Endothelial cell (in vitro differentiated cells): Measurements from ENCODE around the gene PRKAG2. TPM values are rescaled to one million over a fixed set of nuclear protein-coding genes. Genes with fewer than 3 reads are reported as not detected.

ENCODE experiments used
- DNase-seq: peaks from one replicate; pipeline ENCODE4 v3.0.0; 2021; ENCODE audit warnings: low spot score
- H3K27ac Mint-ChIP-seq: one replicate; pipeline ENCODE4 v1.8.0; 2021; ENCODE audit warnings: mixed read lengths, inconsistent platforms; ENCODE audit not compliant: unreplicated experiment
- H3K27me3 Mint-ChIP-seq: one replicate; pipeline ENCODE4 v1.8.0; 2021; ENCODE audit warnings: mild to moderate bottlenecking, moderate library complexity, mixed read lengths, inconsistent platforms; ENCODE audit not compliant: unreplicated experiment
- H3K36me3 Mint-ChIP-seq: one replicate; pipeline ENCODE4 v1.8.0; 2021; ENCODE audit warnings: mild to moderate bottlenecking, low read depth, mixed read lengths, inconsistent platforms; ENCODE audit not compliant: unreplicated experiment
- H3K4me1 Mint-ChIP-seq: one replicate; pipeline ENCODE4 v1.8.0; 2021; ENCODE audit warnings: mild to moderate bottlenecking, mixed read lengths, inconsistent platforms; ENCODE audit not compliant: unreplicated experiment
- H3K4me3 Mint-ChIP-seq: one replicate; pipeline ENCODE4 v1.8.0; 2021; ENCODE audit warnings: mild to moderate bottlenecking, mixed read lengths, inconsistent platforms; ENCODE audit not compliant: unreplicated experiment
- H3K9me3 Mint-ChIP-seq: one replicate; pipeline ENCODE4 v1.8.0; 2021; ENCODE audit warnings: mixed read lengths, inconsistent platforms; ENCODE audit not compliant: unreplicated experiment
- total RNA-seq: library from RNA; stranded (reverse); fragmentation: NEBNext Ultra II Directional; extraction: Animal tissue kit (Norgen Biotek cat#: 25700); gene quantifications from one replicate; pipeline ENCODE4 v1.2.1, GENCODE V29; 2021; ENCODE audit not compliant: unreplicated experiment
- TF ChIP-seq, protein P1 (sequence below): fragments of 200-600 bp; sonication (generic); IDR thresholded peaks from one replicate; pipeline ENCODE4 v1.5.0; 2021; ENCODE audit warnings: antibody characterized with exemption; ENCODE audit not compliant: unreplicated experiment

PRKAG2 gene
- total RNA-seq, 1 donor from 2014 or later, result 16.0 TPM

DNA sequence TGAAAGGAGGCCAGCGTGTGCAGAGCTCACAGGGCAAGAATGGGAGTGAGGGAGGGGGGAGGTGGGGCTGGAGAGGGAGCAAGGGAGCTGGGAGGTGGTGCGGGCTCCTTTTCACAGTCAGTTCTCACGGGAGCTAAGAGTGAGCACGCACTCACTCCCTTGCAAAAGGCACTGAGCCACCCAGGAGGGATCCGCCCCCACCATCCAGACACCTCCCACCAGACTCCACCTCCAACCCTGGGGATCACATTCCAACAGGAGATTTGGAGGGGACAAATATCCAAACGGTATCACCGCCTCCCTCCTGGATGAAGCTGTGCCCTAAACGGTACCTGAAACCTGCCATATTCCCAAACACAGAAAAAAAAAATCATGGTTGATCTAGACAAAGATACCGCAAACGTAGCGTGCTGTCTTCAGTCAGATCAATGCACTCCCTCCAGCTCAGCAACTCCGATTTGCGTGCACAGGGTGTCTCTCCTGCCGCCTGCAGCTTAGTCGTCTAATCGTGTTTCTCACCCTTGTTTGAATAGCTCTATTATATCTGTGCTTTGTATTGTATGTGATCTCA, 20.3 kb upstream of the PRKAG2 start:
- Mint-ChIP-seq H3K4me1 (peaks cover 3% of the 10 kb centered on the region), H3K9me3 (no peaks in the 10 kb centered on the region), H3K4me3 (peak overlapping the region; percentile 11), H3K27ac (no peak overlapping the region), H3K27me3 (peaks cover 16% of the 10 kb centered on the region), H3K36me3 (peaks cover 4% of the 10 kb centered on the region)
- TF ChIP-seq, protein P1, sequence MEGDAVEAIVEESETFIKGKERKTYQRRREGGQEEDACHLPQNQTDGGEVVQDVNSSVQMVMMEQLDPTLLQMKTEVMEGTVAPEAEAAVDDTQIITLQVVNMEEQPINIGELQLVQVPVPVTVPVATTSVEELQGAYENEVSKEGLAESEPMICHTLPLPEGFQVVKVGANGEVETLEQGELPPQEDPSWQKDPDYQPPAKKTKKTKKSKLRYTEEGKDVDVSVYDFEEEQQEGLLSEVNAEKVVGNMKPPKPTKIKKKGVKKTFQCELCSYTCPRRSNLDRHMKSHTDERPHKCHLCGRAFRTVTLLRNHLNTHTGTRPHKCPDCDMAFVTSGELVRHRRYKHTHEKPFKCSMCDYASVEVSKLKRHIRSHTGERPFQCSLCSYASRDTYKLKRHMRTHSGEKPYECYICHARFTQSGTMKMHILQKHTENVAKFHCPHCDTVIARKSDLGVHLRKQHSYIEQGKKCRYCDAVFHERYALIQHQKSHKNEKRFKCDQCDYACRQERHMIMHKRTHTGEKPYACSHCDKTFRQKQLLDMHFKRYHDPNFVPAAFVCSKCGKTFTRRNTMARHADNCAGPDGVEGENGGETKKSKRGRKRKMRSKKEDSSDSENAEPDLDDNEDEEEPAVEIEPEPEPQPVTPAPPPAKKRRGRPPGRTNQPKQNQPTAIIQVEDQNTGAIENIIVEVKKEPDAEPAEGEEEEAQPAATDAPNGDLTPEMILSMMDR, result no peak
- no peak for DNase-seq

DNA sequence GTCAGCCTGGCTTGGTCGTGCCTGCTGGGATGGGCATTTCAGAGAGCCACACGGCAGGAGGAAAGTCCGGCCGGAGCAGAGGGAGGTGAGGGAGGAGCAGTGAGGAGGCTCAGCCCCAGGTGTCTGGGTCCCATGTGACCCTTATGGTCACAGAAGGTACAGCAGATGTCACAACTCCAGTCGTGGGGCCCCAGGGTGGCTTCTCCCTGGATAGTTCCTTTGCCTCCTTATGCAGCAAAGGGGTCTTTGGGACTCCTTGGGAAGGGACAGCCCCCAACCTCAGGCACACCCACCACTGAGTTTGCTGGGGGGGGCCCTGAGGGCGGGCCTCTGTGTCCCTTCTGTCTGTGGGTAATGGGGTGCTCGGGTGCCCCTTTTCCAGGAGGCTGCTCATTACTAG, 19.6 kb upstream of the PRKAG2 start:
- peaks cover 4% of the 10 kb centered on the region for H3K36me3 Mint-ChIP-seq
- H3K4me1 Mint-ChIP-seq, result peaks cover 3% of the 10 kb centered on the region
- H3K27me3 Mint-ChIP-seq, result peaks cover 15% of the 10 kb centered on the region
- DNase-seq, result no peak
- no peak overlapping the region for H3K4me3 Mint-ChIP-seq
- TF ChIP-seq, protein P1, result no peak
- H3K9me3 Mint-ChIP-seq, result no peaks in the 10 kb centered on the region
- no peak overlapping the region for H3K27ac Mint-ChIP-seq

DNA sequence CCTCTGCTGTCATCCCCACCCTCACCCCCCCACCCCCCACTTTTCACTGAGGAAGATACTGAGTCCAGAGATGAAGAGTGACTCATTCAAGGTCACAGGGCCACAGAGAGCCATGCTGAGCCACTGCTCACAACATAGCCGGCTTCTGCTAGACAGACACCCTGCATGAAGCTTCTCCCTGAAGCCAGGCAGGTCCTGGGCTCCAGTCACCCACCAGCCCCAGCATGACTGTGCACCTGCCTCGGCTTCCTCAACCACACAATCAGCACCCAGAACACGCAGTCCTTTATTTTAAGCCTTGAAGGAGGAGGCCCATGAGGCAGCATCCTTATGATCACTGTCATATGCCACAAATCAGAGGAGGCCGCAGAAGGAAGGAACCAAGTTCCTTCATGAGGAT, 19.2 kb upstream of the PRKAG2 start:
- Mint-ChIP-seq H3K36me3 (peaks cover 4% of the 10 kb centered on the region), H3K9me3 (no peaks in the 10 kb centered on the region), H3K27me3 (peaks cover 13% of the 10 kb centered on the region), H3K27ac (no peak overlapping the region), H3K4me3 (no peak overlapping the region), H3K4me1 (peaks cover 3% of the 10 kb centered on the region)
- no peak for DNase-seq
- TF ChIP-seq, protein P1, result no peak

DNA sequence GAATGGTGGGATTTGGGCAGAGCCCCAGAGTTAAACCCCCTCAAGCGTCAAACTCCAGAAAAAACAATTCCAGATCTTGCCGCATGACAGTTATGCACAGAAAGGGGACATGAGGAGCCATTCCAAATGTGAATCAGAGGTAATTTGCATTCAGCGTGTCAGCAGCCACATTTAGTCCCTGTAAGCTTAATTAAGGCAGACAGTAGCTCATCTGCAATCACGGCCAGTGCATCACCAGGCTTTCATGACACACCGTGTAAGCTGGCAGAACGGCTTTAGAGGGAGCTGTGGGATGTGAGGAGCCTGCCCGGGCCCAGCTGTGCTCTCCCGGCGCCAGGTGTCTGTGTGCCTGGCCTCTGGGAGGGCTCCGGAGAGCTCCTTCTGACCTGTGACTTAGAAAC, 18.7 kb upstream of the PRKAG2 start:
- H3K9me3 Mint-ChIP-seq, result no peaks in the 10 kb centered on the region
- H3K4me1 Mint-ChIP-seq, result peaks cover 3% of the 10 kb centered on the region
- no peak overlapping the region for H3K4me3 Mint-ChIP-seq
- no peak for DNase-seq
- H3K36me3 Mint-ChIP-seq, result peaks cover 4% of the 10 kb centered on the region
- no peak overlapping the region for H3K27ac Mint-ChIP-seq
- TF ChIP-seq, protein P1, result no peak
- peaks cover 13% of the 10 kb centered on the region for H3K27me3 Mint-ChIP-seq

DNA sequence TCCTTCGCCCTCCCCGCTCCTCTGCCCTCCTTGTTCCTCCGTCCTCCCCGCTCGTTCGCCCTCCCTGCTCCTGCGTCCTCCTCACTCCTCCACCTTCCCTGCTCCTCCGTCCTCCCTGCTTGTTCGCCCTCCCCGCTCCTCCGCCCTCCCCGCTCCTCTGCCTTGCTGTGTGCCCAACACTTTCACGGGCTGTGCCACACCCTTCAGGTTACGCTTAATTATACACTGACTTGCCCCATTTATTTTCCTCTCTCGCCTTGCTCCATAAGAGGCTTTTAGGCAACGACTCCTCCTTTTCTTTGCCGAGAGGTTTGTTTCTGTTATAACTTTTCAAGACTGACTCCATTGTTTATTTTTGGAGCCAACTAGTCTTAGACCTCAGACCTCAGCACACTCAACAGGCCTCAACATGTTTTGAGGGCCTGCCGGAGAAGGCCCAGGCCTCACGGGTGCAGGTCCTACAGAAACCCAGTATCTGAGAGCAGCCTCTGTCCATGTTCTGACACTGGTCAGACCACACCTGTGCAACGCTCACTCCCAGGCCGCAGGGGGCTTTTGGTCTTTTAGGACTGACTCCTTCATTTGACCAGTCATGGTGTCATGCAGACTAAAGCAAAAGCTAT, 18.2 kb upstream of the PRKAG2 start:
- H3K9me3 Mint-ChIP-seq, result no peaks in the 10 kb centered on the region
- H3K36me3 Mint-ChIP-seq, result peaks cover 4% of the 10 kb centered on the region
- TF ChIP-seq, protein P1, result no peak
- peaks cover 3% of the 10 kb centered on the region for H3K4me1 Mint-ChIP-seq
- no peak for DNase-seq
- H3K27me3 Mint-ChIP-seq, result peaks cover 13% of the 10 kb centered on the region
- H3K27ac Mint-ChIP-seq, result no peak overlapping the region
- H3K4me3 Mint-ChIP-seq, result no peak overlapping the region
